Stimulated activated CD8-positive, alpha-beta memory T cell treated with anti-CD3 and anti-CD28 coated beads, Interleukin-4, amount 100 ng/mL, for 1 hour (primary cell): ENCODE results near the gene PERCC1.

ENCODE experiments used
- DNase-seq, 2 donors: peaks; one replicate each; pipeline ENCODE4 v3.0.0-alpha.2; 2020; ENCODE audit warnings: low read depth in 2 of 2, low spot score in 1 of 2

The PERCC1 gene

DNA sequence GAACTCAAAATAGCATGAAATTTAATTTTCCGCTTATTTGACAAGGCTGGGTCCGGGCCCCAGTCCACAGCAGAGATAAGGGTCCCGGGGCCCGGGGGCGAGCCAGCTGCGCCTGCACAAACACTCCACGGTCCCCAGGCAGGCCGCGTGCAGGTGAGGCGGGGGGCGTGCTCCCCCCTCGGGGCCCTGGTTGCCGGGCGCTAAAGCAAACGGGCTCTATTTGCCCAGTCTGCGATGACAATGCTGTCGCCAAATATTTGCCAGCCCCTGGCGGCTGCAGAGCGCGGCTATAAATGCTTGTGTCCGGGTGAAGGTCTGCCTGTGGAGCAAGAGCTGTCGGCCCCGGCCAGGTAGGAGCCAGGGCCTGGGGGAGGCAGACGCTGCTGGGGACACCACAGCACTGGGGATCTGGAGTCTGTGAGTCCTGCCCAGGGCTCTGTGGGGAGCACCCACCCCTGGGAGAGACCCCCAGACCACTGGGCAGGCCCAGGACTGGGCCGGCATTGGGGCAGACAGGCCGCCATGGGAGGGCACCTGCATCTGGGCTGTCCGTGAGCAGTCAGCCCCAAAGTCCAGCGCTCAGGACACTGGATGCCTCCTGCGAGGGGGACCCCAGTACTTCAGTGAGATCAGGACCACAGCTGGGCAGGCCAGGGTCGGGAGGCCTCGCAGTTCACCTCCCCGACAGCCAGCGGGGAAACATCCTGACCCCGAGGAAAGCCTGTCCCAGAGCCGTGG lies at the start of gene PERCC1:
PERCC1 (plus strand) TSS at position 320 of the 738 bp plus-strand sequence. CDS start 1,516 bp downstream, outside the sequence.
- no peak for DNase-seq

DNA sequence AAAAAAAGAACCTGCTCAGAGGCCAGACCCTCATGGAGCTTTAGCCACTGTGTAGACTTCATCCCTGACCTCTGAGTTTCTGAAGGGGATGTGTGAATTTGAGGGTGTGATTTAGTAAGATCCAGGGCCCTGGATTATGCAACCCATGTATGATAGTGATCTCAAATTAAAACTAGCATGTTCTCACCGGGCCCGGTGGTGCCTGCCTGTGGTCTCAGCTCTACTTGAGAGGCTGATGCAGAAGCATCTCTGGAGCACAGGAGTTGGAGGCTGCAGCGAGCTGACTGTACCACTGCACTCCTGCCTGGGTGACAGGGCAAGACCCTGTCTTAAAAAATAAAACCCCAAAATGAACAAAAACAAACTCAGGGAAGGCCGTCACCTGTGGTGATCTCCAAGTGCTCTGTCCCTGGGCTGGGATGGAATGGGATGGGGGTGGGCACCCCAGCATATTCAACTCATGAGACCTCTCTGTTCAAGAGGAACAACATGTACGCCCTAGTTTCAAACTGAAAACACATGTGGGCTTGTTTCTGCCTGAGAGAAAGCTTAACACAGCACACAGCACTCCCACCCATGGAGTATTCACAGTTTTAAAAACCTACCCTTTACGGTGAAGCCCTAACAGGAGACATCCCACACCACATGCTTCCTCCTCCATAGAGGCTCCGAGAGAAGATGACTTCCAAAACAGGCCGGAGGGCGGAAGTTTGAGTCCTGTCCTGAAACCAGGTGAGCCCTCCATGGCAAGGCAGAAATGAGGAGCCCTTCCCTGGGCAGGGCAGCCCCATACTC lies 49.1 kb upstream of the PERCC1 start:
- no peak for DNase-seq

DNA sequence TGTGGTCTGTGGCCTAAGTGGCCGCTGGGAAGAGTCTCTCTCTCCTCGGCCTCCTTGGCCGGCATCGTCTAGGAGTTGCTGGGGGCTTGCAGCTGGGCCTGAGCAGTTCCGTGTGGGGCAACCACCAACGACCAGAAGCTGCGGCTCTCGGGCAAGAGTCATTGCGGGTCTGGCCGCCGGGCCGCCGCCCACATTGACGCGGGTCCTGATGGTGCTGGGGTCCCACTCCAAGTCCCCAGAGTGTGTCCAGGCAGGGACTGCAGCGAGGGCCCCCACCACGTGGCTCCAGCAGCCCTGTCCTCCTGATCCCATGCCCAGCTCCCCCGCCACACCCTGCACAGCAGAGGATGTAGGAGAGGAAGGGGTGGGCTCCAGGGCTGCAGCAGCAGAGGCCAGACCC lies 47.3 kb upstream of the PERCC1 start:
- no peak for DNase-seq

DNA sequence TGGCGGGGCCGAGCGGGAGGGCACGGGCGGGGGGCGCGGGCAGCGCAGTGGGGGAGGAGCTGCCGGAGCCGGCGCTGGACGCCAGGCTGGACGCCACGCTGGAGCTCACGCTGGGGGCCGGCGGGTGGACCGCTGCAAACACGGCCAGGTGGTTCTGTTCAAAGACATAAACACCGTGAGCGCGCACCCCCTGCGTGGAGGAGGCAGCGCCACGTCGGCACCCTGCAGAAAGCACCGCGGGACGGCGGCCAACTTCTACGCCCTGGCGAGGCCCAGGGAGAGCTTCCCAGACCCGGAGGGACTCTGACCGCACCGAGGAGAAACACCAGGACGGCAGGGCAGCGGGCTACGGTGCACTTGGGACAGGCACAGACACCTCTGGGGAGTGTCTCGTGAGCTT lies 45.6 kb upstream of the PERCC1 start:
- DNase-seq = no peak

DNA sequence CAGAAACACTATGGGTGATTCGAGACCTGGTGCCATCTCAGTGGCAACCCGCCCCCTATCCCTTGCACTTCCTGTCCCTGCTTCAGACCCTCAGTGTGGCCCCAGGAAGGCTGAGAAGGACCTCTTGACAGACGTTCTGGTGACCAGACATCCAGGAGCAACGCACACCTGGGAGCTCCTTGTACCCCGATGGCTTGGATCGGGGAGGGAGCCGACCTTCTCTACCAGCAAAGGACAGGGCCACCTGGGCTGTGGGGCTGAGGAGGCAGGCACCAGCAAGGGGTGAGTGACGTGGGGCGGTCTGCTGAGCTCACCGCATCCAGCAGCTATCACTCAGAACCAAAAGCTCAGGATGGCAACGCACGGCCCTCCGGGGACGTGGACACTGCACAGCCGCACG lies 43.5 kb upstream of the PERCC1 start:
- no peak for DNase-seq

DNA sequence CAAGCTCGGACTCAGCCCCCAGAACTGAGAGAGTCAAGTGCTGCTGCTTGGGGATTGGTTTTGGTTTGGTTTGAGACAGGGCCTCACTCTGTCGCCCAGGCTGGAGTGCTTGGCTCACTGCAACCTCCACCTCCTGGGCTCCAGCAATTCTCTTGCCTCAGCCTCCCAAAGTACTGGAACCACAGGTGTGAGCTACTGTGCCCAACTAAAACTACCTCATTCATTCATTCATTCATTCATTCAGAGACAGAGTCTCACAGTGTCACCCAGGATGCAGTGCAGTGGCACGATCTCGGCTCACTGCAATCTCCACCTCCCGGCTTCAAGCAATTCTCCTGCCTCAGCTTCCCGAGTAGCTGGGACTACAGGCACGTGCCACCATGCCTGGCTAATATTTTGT lies 41.1 kb upstream of the PERCC1 start:
- no peak for DNase-seq

DNA sequence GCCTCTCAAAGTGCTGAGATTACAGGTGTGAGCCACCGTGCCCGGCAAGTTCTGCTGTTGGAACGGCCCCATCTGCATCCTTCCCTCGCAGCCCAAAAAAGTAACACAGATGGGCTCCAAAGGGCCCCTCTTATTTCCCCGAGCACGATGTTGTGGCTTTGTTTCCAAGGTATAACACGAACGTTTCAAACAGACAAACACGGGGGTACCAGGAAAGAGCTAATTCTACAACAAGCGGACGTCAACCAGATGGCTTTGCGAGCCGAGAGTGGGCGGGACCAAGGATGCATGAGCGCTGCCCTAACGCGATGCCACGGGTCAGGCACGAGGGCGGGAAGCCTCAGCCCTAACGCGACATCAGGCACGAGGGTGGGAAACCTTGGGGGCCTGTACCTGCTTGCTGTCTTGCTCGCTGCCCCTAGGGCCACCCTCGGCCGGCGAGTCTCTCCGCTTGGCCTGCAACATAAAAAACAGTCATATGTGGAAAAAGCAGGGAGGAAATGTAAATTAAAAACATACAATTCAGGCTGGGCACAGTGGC lies 40.6 kb upstream of the PERCC1 start:
- no peak for DNase-seq

DNA sequence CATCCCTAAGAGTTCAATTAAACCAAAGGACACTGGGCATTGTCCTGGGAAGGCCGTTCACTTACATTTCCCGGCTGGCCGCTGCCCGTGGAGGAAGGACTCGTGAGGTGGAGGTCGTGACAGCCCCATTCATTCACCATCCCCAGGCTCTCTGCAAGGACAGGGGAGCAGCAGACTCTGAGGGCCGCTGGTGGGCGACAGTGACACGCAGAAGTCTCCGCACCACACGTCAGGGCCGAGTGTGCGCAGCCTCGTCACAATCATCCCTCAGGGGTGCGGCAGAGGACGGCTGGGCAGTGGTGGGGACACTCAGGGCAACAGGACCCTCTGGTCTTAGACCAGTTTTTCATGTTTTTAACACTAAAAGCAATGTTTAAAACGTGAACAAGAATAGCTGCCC lies 38.1 kb upstream of the PERCC1 start:
- no peak for DNase-seq

DNA sequence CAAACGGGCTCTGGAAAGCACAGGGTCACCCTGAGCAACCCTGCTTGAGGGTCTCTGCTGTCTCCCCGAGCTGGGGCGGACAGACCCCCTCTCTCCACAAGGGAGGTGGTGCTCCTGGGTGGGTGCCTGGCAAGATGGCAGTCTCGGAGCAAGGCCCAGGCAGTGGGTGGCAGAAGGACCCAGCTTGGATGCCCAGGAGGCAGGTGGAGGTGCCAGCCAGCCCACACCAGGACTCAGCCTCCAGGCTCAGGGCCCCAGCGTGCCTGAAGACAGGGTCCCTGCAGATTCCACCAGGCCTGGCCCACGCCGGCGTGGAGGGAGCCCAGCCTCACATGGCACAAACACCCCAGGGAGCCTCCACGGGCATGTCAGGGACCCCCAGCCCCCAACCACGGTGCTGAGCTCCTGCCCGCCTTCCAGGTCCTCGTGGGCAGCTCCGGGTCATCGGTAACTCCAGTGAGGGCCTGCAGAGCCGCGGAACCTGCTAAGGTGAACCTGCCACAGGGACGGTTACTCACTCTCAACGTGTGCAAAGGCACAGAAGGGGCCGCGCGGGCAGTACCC lies 37.2 kb upstream of the PERCC1 start:
- DNase-seq = no peak

DNA sequence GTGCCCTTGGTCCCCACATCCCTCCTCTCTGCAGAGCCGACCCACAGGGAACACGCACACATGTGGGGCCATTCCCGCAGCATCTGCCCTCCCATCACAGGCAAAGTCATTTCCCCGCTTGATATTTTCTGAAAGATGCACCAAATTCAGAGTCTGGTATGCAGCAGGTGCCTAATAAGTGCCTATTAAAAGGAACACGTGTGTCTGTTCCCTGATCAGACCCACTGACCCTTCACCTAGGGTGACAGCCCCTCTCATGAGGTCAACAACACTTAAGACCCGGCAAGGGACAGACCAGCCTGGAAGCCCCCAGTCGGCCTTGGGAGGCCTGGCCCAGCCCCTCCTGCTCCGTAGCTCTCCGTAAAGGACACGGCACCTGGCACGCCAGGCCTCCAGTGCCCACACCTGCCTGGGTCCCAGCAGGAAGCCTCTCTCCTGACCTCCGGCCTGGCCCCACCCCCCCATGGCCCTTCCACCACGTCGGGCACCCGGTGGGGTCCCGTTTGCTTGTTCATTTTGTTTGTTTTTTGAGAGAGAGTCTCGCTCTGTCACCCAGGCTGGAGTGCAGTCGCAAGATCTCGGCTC lies 36.4 kb upstream of the PERCC1 start:
- no peak for DNase-seq

DNA sequence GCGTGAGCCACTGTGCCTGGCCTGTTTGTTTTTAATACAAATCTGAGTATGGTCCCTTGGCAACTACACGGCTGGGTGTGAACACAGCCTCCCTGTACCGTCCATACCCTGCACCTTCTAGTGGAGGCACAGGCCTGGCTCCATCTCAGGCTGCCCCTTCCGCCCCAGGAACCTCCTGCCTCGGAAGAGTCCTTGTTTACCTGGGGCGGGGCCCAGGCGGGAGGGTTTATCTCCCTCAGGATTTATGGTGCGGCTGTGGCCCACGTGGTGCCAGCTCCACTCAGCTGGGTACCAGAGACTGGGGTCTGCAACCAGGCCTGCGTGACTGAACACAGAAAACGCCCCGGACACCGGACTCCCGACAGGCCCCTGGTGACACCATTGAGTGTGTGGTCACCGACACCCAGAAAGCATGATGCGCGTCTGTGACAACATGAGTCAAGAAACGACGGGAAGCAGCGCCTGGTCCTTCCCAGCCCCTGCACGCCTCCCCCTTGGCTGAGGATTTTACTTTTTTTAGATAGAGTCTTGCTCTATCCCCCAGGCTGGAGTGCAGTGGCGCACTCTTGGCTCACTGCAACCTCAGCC lies 35.3 kb upstream of the PERCC1 start:
- DNase-seq = no peak

DNA sequence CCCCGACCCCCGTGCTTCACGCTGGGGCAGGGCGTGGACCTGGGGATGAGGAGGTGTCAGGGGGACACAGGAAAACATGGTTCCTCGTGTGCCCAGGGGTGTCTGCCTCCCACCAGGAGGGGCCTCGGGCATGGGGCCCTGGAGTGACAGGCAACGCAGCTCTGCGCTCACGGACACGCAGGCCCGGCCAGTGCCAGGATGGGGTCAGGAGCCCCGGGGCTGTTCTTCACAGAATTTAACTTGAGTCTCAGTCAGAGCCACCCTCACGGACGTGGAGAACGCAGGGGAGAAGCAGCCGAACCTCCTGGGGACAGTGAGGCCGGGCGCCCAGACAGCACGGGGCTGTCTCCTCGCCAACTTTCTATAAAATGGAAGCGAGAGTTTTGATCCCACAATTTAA lies 33.1 kb upstream of the PERCC1 start:
- no peak for DNase-seq

DNA sequence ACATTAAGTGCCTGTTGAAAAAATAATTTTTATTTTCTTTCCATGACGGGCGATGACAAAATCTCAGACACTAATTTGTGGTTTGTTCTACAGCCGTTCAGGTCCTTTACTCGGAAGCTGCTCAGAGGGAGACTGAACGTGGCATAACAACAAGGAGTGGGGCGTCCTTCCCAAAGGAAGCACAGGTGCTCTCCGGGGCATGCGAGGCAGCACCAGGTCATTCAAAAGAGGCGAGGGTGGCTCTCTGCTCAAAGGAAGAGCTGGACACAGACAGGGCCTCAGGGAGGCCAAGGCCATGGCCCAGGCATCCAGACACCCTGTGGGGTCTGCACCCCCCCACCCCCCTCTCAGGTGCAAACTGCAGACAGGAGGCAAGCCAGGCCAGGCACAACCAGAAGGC lies 32.5 kb upstream of the PERCC1 start:
- DNase-seq = no peak

DNA sequence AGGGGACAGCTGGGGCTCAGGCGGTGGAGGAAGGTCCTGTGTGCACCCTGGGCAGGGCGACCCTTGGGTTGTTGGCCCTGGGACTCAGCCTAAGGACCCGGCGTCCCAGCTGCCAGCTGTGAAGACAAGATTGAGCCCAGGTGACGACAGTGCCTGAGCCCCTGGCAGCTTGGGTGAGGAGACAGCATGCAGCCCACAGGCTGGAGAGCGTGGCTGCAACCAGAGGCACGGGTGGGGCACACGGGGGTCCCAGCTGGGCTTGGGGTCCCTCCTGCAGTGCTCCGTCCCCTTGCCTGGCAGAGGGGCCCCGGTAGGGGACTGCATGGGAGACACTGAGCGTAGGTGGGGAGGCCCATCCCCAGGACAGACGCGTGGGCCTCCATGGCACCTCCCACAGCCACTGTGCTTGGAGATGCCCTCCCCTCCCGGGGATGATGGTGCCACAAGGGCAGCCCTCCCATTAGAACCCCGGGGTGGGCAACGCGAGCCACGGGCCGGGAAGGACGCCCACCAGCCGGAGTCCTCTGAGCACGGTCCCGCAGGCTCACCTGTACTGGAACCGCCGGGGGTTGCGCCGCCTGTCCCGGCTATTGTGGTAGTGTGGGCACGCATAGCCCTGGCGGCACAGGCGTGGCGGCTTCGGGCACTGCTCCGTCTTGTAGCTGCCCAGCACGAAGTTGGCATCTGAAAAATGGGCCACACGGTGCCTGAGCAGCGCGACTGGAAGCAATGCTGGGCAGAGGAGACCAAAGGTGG lies 31.9 kb upstream of the PERCC1 start:
- DNase-seq = no peak

DNA sequence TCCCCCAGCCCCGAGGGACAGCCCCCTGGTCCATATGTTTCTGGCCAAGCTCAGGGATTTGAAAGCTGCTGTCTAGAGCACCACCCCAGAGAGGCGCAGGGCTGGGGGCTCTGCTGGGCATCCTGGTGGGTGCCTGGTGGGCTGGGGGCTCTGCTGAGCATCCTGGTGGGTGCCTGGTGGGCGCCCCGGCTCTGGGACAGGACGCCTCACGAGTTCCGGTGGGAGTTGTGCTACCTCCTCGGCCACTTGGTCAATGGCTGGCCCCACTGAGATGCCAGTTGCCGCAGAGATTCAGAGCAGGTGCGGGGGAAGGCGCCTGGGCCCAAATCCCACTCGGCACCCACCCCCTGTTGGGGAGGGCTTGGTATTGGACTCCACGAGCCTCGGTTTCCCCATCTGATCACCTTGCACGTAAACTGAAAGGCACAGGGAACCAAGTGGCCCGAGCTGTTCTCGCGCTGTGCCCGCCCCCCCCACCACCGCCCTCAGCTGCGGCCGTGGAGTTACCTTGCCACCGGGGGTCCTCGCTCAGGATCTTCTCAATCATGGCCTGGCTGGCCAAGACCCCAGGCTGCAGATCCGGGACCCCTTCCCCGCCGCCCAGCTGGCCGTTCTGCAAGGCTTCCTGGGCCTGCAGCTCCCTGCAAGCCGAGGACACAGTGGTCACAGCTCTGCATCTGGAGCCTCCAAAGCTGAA lies 29.7 kb upstream of the PERCC1 start:
- DNase-seq = no peak

DNA sequence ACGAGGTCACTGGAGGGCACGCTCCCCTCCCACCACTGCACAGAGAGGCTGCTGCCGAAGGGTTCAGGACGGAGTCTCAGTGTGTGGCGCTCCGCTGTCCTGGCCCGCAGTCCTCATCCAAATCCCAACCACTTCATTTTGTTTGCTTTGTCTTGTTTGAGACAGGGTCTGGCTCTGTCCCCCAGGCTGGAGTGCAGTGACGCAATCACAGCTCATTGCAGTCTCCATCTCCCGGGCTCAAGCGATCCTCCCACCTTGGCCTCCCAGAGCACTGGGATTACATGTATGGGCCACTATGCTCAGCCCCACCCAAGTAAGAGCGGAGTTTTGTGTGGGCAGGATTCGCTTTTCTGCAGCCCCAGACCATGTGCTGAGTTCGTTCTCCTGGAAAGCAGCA lies 29.1 kb upstream of the PERCC1 start:
- no peak for DNase-seq

DNA sequence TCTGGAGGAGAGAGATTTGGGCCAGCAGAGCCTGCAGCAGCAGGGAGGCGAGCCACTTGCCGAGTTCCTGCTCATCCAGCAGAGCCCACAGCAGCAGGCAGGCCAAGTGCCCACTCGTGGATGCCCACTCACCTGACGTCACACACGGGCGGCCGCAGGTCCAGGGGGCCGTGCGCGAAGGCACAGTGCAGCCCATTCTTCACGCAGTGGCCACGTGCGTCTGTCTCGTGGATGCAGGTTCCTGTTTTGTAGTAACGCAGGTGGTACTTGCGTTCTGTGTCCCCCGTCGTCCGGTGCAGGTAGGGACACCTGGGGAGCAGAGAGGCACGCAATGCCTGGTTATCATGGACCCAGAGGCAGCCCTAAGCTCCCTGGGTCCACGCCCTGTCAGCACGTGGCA lies 27.8 kb upstream of the PERCC1 start:
- DNase-seq = no peak

DNA sequence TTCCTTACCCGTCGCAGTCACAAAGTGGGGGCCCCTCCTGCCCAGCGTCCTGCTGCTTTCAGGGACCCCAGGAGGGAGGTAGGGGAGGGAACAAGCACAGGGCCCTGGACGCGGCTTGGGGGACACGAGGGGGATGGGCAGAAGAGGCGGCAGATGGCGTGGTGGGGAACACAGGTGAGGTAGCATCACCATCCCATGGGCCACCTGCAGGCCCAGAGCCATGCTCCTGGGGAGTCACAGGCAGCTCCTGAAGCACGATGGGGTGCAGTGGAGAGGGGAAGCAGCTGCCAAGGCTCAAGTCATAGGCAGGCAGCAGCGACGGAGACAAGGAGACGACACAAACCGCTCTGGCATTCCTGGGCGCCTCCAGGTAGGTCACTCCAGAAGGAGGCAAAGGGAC lies 27.1 kb upstream of the PERCC1 start:
- no peak for DNase-seq

DNA sequence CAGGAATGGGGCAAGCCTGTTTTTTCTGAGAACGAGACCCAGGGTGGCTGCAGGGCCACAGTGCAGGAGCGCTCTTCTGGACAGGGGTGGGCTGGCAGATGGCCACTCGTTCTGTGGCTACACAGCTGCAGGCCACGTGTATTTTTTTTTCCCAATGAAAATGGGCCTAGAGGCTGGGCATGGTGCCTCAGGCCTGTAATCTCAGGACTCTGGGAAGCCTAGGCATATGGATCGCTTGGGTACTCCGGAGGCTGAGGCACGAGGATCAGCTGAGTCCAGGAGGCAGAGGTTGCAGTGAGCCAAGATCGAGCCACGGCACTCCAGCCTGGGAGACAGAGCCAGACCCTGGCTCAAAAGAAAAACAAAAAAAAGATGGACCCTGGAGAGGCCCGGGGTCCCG lies 23.1 kb upstream of the PERCC1 start:
- DNase-seq = no peak
